ENCODE measurements around the gene ADSS1.
A peak's percentile ranks its signal among the peaks of the same experiment; 100 is the strongest.

Gene ADSS1

DNA sequence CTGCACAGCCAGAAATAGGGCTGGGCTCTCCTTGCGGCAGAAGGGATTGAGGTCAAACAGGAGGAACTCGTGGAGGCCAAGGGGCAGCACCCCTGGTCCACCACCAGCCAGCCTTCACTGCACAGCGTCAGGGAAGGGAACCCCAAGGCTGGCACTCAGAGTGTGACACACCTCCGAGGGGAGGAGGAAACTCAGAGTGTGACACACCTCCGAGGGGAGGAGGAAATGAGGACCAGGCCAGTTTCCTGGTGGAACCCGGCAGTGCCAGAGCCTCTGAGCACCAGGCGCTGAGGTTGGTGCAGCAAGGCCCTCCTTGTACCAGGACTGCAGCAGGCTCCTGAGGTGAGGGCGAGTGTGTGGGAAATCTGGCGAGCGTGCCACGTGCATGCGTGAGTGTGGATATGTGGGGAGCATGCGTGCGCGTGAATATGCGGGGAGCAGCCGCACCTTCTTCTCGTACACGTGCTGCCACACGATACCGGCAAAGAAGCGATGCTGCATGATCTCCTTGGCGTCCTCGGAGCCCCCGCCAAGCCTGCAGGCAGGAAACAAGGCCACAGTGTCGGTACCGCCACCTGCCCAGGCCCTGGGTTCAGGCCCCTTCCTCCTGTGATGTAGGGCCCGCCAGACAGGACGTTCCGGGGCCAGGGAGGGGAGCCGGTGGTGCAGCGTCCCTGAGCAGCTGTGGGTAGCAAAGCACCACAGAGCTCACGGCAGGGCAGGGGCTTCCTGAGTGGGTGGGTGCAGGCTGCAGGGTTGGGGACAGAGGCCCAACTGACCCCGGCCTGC, 48.1 kb downstream of the ADSS1 start:
- Histone ChIP-seq H3K4me1 (ENCODE audit: control insufficient read depth in 5 of 5, insufficient read depth in 5 of 5, low read length in 5 of 5) (peaks cover 0 to 13% (median 11%) of the 10 kb centered on the region in 5 donors), H3K9ac (ENCODE audit: low read length in 5 of 5) (no peak overlapping the region), H3K9me3 (ENCODE audit: control insufficient read depth in 5 of 5, low read length in 5 of 5) (peaks cover 0 to 8% (median 7%) of the 10 kb centered on the region in 5 donors), H3K27me3 (ENCODE audit: control insufficient read depth in 5 of 5, insufficient read depth in 4 of 5, low read length in 5 of 5) (no peaks in the 10 kb centered on the region), H3K36me3 (ENCODE audit: control insufficient read depth in 5 of 5, insufficient read depth in 5 of 5, low read length in 5 of 5) (peaks cover 0 to 70% (median 62%) of the 10 kb centered on the region in 5 donors), H3K27ac (ENCODE audit: low read depth, low read length) (no peak overlapping the region), H3K4me3 (ENCODE audit: low read depth in 1 of 5, low read length in 5 of 5) (no peak overlapping the region)

DNA sequence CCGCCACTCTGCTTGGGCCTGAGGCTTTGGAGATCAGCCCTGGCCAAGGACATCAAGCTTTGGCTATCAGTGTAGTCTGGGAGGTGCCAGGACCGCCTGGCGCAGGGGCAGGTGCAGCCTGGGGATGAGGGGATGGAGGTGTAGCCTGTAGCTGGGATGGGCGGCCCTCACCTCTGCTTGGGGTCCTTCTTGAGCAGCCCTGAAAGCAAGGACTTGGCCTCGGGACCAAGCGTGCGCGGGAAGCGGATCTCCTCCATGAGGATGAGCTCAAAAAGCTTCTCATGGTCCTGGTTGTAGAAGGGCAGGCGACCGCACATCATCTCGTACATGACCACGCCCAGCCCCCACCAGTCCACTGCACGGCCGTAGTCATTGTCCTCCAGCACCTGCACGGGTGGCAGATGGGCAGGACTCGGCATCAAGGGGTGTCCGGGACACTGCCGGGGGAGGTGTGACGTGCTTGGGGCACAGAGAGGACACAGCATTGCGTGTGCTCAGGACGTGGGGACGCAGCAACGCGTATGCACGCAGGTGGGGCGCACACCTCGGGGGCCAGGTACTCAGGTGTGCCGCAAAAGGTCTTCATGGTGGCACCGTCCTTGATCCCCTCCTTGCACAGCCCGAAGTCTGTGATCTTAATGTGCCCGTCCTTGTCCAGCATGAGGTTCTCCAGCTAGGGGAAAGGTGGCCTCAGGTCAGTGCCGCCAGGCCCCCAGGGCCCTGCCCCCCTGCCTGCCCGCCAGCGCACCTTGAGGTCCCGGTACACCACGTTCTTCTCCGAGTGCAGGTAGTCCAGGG, 48.9 kb downstream of the ADSS1 start:
- peaks cover 0 to 15% (median 9%) of the 10 kb centered on the region in 5 donors for H3K4me1 ChIP-seq (ENCODE audit: control insufficient read depth in 5 of 5, insufficient read depth in 5 of 5, low read length in 5 of 5)
- peaks cover 0 to 8% (median 7%) of the 10 kb centered on the region in 5 donors for H3K9me3 ChIP-seq (ENCODE audit: control insufficient read depth in 5 of 5, low read length in 5 of 5)
- no peak overlapping the region for H3K27ac ChIP-seq (ENCODE audit: low read depth, low read length)
- no peaks in the 10 kb centered on the region for H3K27me3 ChIP-seq (ENCODE audit: control insufficient read depth in 5 of 5, insufficient read depth in 4 of 5, low read length in 5 of 5)
- H3K4me3 ChIP-seq (ENCODE audit: low read depth in 1 of 5, low read length in 5 of 5), result no peak overlapping the region
- no peak overlapping the region for H3K9ac ChIP-seq (ENCODE audit: low read length in 5 of 5)
- H3K36me3 ChIP-seq (ENCODE audit: control insufficient read depth in 5 of 5, insufficient read depth in 5 of 5, low read length in 5 of 5), result peaks cover 0 to 78% (median 62%) of the 10 kb centered on the region in 5 donors

DNA sequence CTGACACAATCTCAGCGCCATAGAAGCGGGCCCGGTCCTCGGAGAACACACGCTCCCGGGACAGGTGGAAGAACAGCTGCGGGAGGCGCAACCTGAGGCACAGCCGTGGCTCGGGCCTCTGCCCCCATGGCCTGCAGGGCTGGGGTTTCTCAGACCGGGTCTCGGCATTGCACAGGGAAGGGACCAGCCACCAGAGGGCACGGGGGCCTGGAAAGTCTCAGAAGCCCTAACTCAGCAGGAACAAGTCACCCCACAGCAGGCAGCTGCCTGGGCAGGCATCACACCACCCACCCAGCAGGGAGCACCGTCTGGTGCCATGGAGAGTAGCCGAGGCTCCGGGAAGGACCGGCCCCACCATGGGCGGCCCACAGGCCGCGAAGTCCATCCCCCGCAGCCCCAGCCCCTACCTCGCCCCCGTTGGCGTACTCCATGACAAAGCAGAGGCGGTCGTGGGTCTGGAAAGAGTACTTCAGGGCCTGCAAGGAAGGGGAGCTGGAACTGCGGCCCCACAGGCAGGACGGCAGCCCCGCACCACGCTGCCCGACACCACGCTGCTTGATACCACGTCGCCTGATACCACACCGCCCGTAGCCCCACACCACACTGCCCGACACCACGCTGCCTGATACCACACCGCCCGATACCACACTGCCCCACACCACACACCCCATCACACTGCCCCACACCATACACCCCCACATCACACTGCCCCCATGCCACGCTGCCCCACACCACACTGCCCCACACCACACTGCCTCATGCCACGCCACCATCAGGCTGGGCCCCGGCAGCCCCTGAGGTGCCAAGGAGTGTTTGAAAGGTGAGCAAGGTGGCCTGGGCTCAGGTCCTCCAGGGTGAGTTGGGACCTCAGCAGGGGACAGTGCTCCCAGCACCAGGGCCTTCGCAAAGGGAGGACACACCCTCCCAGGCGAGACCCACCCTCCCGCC, 49.8 kb downstream of the ADSS1 start:
- no peak overlapping the region for H3K4me3 ChIP-seq (ENCODE audit: low read depth in 1 of 5, low read length in 5 of 5)
- no peaks in the 10 kb centered on the region for H3K27me3 ChIP-seq (ENCODE audit: control insufficient read depth in 5 of 5, insufficient read depth in 4 of 5, low read length in 5 of 5)
- H3K27ac ChIP-seq (ENCODE audit: low read depth, low read length), result no peak overlapping the region
- peaks cover 0 to 84% (median 64%) of the 10 kb centered on the region in 5 donors for H3K36me3 ChIP-seq (ENCODE audit: control insufficient read depth in 5 of 5, insufficient read depth in 5 of 5, low read length in 5 of 5)
- peaks cover 0 to 8% (median 7%) of the 10 kb centered on the region in 5 donors for H3K9me3 ChIP-seq (ENCODE audit: control insufficient read depth in 5 of 5, low read length in 5 of 5)
- no peak overlapping the region for H3K9ac ChIP-seq (ENCODE audit: low read length in 5 of 5)
- H3K4me1 ChIP-seq (ENCODE audit: control insufficient read depth in 5 of 5, insufficient read depth in 5 of 5, low read length in 5 of 5), result peaks cover 0 to 16% (median 6%) of the 10 kb centered on the region in 5 donors

DNA sequence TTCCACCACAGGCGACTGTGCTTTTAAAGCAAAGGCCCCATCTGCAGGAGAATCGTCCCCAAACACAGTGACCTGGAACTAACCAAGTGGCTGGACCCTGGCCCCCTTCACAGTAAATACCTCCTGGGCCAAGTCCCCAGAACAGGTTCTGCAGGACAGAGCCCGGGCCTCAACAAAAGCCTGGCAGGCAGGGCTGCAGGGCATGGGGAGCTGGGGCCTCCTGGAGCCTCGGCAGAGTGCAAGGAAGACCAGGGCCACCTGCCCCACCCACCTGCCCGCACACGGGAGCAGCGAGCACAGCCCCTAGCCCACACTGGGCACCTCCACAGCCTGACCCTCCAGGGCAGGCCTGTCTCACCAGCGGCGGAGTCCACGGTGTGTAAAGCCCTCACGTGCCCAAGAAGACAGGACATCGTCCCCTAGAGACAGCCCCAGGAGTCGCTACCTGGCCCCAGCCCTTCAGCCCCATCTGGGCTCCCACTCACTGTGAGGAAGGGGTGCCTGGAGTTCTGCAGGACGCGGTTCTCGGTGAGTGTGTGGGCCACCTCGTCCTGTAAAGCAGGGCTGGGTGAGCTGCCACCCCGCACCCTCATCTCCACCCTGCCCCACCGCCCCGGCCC, 50.5 kb downstream of the ADSS1 start:
- Histone ChIP-seq H3K4me1 (ENCODE audit: control insufficient read depth in 5 of 5, insufficient read depth in 5 of 5, low read length in 5 of 5) (peaks cover 0 to 15% (median 4%) of the 10 kb centered on the region in 5 donors), H3K9me3 (ENCODE audit: control insufficient read depth in 5 of 5, low read length in 5 of 5) (peaks cover 0 to 8% (median 7%) of the 10 kb centered on the region in 5 donors), H3K27me3 (ENCODE audit: control insufficient read depth in 5 of 5, insufficient read depth in 4 of 5, low read length in 5 of 5) (no peaks in the 10 kb centered on the region), H3K36me3 (ENCODE audit: control insufficient read depth in 5 of 5, insufficient read depth in 5 of 5, low read length in 5 of 5) (peaks cover 0 to 91% (median 69%) of the 10 kb centered on the region in 5 donors), H3K9ac (ENCODE audit: low read length in 5 of 5) (no peak overlapping the region), H3K27ac (ENCODE audit: low read depth, low read length) (no peak overlapping the region), H3K4me3 (ENCODE audit: low read depth in 1 of 5, low read length in 5 of 5) (no peak overlapping the region)

DNA sequence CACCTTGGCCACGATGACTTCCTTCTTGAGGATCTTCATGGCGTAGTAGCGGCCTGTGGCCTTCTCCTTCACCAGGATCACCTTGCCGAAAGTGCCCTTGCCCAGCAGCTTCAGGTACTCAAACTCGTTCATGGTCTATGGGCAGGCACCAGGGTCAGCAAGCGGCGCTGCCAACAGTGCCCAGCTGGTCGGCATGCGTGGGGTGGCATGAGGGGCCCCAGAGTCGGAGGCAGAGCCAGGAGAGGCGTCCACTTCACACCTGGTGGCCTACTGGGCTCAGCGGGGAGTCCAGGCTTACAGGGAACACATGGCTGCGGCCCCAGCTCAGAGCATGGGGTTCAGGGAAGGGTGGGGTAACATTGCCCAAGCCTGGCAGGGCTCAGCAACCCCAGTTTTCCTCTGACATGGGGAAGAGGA, 51.1 kb downstream of the ADSS1 start:
- no peaks in the 10 kb centered on the region for H3K27me3 ChIP-seq (ENCODE audit: control insufficient read depth in 5 of 5, insufficient read depth in 4 of 5, low read length in 5 of 5)
- peaks cover 0 to 90% (median 69%) of the 10 kb centered on the region in 5 donors for H3K36me3 ChIP-seq (ENCODE audit: control insufficient read depth in 5 of 5, insufficient read depth in 5 of 5, low read length in 5 of 5)
- peaks cover 0 to 8% (median 7%) of the 10 kb centered on the region in 5 donors for H3K9me3 ChIP-seq (ENCODE audit: control insufficient read depth in 5 of 5, low read length in 5 of 5)
- H3K4me3 ChIP-seq (ENCODE audit: low read depth in 1 of 5, low read length in 5 of 5), result no peak overlapping the region
- peaks cover 0 to 15% (median 4%) of the 10 kb centered on the region in 5 donors for H3K4me1 ChIP-seq (ENCODE audit: control insufficient read depth in 5 of 5, insufficient read depth in 5 of 5, low read length in 5 of 5)
- no peak overlapping the region for H3K9ac ChIP-seq (ENCODE audit: low read length in 5 of 5)
- no peak overlapping the region for H3K27ac ChIP-seq (ENCODE audit: low read depth, low read length)

DNA sequence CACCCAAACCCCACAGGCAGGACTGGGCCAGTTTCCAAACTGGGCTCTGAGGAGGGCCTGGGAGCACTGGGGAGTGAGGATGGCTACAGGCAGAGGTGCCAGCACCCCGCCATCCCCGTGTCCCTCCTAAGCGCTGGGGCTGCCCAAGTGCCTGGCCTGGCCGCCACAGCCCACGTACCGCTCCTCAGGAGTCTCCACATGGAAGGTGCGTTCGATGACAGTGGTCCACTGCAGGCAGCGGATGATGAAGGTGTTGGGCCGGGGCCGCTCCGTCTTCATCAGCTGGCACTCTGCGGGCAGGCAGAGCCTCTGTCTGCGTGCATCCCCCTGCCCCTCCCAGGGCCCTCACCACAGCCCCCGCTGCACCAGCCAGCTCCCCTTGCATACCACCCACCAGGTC, 52.5 kb downstream of the ADSS1 start:
- no peak overlapping the region for H3K9ac ChIP-seq (ENCODE audit: low read length in 5 of 5)
- peaks cover 0 to 1% (median under 1%) of the 10 kb centered on the region in 5 donors for H3K9me3 ChIP-seq (ENCODE audit: control insufficient read depth in 5 of 5, low read length in 5 of 5)
- no peaks in the 10 kb centered on the region for H3K27me3 ChIP-seq (ENCODE audit: control insufficient read depth in 5 of 5, insufficient read depth in 4 of 5, low read length in 5 of 5)
- peaks cover 0 to 86% (median 62%) of the 10 kb centered on the region in 5 donors for H3K36me3 ChIP-seq (ENCODE audit: control insufficient read depth in 5 of 5, insufficient read depth in 5 of 5, low read length in 5 of 5)
- H3K4me1 ChIP-seq (ENCODE audit: control insufficient read depth in 5 of 5, insufficient read depth in 5 of 5, low read length in 5 of 5), result peaks cover 0 to 15% (median 4%) of the 10 kb centered on the region in 5 donors
- no peak overlapping the region for H3K27ac ChIP-seq (ENCODE audit: low read depth, low read length)
- H3K4me3 ChIP-seq (ENCODE audit: low read depth in 1 of 5, low read length in 5 of 5), result no peak overlapping the region

DNA sequence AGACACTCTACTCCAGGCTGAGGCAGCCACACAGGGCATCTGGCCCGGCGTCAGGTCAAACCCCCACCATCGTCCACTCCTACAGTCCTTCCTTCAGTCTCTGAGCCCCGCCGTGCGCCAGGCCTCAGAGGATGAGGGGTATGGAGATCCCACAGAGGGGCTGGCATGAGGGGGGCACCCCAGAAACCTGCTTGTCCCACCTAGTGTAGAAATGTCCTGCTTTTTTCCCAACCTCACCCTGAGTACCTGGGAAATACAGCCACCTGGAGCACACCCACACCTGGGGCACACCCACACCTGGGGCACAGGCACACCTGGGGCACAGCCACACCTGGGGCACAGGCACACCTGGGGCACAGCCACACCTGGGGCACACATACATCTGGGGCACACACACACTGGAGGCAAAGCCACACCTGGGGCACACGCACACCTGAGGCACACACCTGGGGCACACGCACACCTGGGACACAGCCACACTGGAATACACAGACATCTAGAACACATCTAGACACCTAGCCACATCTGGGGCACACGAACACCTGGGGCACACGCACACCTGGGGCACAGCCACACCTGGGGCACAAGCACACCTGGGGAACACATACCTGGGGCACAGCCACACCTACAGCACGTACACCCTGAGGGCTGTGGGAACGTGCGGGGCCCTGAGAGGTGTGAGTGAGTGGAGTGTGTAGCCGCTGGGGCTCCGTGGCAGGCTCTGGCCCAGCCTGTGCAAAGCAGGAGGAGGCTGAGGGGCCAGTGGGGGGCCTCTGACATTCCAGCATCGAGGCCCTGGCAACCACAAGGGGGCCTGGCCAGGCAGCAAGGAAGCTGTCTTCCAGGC, 53.2 kb downstream of the ADSS1 start:
- no peak overlapping the region for H3K27ac ChIP-seq (ENCODE audit: low read depth, low read length)
- H3K9ac ChIP-seq (ENCODE audit: low read length in 5 of 5), result peak overlapping the region in 2 of 5 donors; percentile 0 to 47
- no peaks in the 10 kb centered on the region for H3K27me3 ChIP-seq (ENCODE audit: control insufficient read depth in 5 of 5, insufficient read depth in 4 of 5, low read length in 5 of 5)
- H3K36me3 ChIP-seq (ENCODE audit: control insufficient read depth in 5 of 5, insufficient read depth in 5 of 5, low read length in 5 of 5), result peaks cover 0 to 82% (median 58%) of the 10 kb centered on the region in 5 donors
- H3K4me1 ChIP-seq (ENCODE audit: control insufficient read depth in 5 of 5, insufficient read depth in 5 of 5, low read length in 5 of 5), result peaks cover 0 to 15% (median 4%) of the 10 kb centered on the region in 5 donors
- no peak overlapping the region for H3K4me3 ChIP-seq (ENCODE audit: low read depth in 1 of 5, low read length in 5 of 5)
- no peaks in the 10 kb centered on the region for H3K9me3 ChIP-seq (ENCODE audit: control insufficient read depth in 5 of 5, low read length in 5 of 5)

DNA sequence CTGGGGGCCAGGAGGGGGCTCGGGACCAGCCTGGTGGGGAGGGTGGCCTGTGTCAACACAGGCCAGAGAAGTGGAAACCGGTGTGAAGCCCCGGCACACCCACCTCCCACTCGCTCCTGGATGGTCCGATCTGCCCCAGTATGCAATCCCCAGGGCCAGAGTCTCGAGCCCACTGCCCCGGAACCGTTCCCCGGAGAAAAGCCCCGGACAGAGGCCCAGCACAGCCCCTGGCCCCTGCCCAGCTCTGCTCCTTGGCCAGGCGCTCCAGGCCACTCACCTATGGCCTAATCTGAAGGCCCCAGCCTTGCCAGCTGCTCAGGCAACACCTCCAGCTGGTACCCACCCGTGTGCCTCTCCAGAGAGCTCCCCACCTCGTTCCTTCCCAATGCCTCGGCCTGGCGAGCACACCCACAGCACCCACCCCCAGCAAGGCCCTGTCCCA, 53.8 kb downstream of the ADSS1 start:
- Histone ChIP-seq H3K36me3 (ENCODE audit: control insufficient read depth in 5 of 5, insufficient read depth in 5 of 5, low read length in 5 of 5) (peaks cover 0 to 80% (median 51%) of the 10 kb centered on the region in 5 donors), H3K9me3 (ENCODE audit: control insufficient read depth in 5 of 5, low read length in 5 of 5) (no peaks in the 10 kb centered on the region), H3K9ac (ENCODE audit: low read length in 5 of 5) (peak overlapping the region in 2 of 5 donors; percentile 0 to 47), H3K4me1 (ENCODE audit: control insufficient read depth in 5 of 5, insufficient read depth in 5 of 5, low read length in 5 of 5) (peaks cover 0 to 15% (median 4%) of the 10 kb centered on the region in 5 donors), H3K27me3 (ENCODE audit: control insufficient read depth in 5 of 5, insufficient read depth in 4 of 5, low read length in 5 of 5) (no peaks in the 10 kb centered on the region), H3K27ac (ENCODE audit: low read depth, low read length) (no peak overlapping the region), H3K4me3 (ENCODE audit: low read depth in 1 of 5, low read length in 5 of 5) (no peak overlapping the region)

Data from subcutaneous abdominal adipose tissue (tissue), 5 donors.